Ectodermal cell (in vitro differentiated cells): Measurements from ENCODE around the gene CBX1.
"Not testable (repeated sequence)": the region's sequence is repeated elsewhere in the genome, so short reads cannot be mapped to it uniquely, and the experiment has no call there.

Experiments used
- H3K27ac ChIP-seq: 2 replicates; pipeline ENCODE4 v1.7.0; 2013; ENCODE audit warnings: mild to moderate bottlenecking, low read depth, low read length; ENCODE audit not compliant: insufficient read depth, poor library complexity, severe bottlenecking
- H3K27me3 ChIP-seq: 2 replicates; pipeline ENCODE4 v1.7.0; 2013; ENCODE audit warnings: mild to moderate bottlenecking, low read length; ENCODE audit not compliant: insufficient read depth, control insufficient read depth, poor library complexity, severe bottlenecking
- H3K36me3 ChIP-seq: one replicate; pipeline ENCODE4 v1.7.0; 2013; ENCODE audit warnings: low read length; ENCODE audit not compliant: control insufficient read depth, insufficient read depth
- H3K4me1 ChIP-seq: one replicate; pipeline ENCODE4 v1.7.0; 2013; ENCODE audit warnings: low read length; ENCODE audit not compliant: control insufficient read depth, insufficient read depth
- H3K4me3 ChIP-seq: 2 replicates; pipeline ENCODE4 v1.7.0; 2013; ENCODE audit warnings: low read depth, low read length, control low read depth; ENCODE audit not compliant: insufficient read depth
- H3K9me3 ChIP-seq: 2 replicates; pipeline ENCODE4 v1.7.0; 2013; ENCODE audit warnings: mild to moderate bottlenecking, low read length, moderate library complexity; ENCODE audit not compliant: control insufficient read depth
- WGBS, 2 experiments: methylation state at CpG; one replicate each; pipeline ENCODE4 v1.1.7; 2013; ENCODE audit warnings: missing lambda C conversion rate in 2 of 2; 5-methylcytosine and 5-hydroxymethylcytosine counted together

CBX1 gene

GRCh38 chr17:48074322-48075081 lies 26.8 kb downstream of the CBX1 start:
- Histone ChIP-seq H3K4me3 (no peak overlapping the region), H3K27me3 (no peaks in the 10 kb centered on the region), H3K4me1 (no peaks in the 10 kb centered on the region), H3K9me3 (no peaks in the 10 kb centered on the region), H3K36me3 (peaks cover 32% of the 10 kb centered on the region), H3K27ac (peak overlapping the region; percentile 33)
- 96% methylated on average over 7 of the region's 7 CpGs for WGBS, 2 experiments

GRCh38 chr17:48073566-48074094 lies 27.6 kb downstream of the CBX1 start:
- H3K4me3 ChIP-seq, H3K27ac ChIP-seq, H3K27me3 ChIP-seq, H3K9me3 ChIP-seq, H3K4me1 ChIP-seq: not testable (repeated sequence)
- peaks cover 39% of the 10 kb centered on the region for H3K36me3 ChIP-seq
- WGBS, 2 experiments: 94 to 96% methylated on average over 5 of the region's 5 CpGs

- H3K9me3 ChIP-seq, H3K4me3 ChIP-seq, H3K27me3 ChIP-seq, H3K27ac ChIP-seq, H3K4me1 ChIP-seq: not testable (repeated sequence)
- 92 to 94% methylated on average over 9 of the region's 9 CpGs for WGBS, 2 experiments
- peaks cover 39% of the 10 kb centered on the region for H3K36me3 ChIP-seq
Measured at GRCh38 chr17:48072811-48073210, 28.5 kb downstream of the CBX1 start.

- H3K4me3 ChIP-seq: no peak overlapping the region
- no peaks in the 10 kb centered on the region for H3K9me3 ChIP-seq
- WGBS, 2 experiments: 91 to 93% methylated on average over 2 of the region's 2 CpGs
- H3K36me3 ChIP-seq: peaks cover 39% of the 10 kb centered on the region
- H3K27ac ChIP-seq: no peak overlapping the region
- H3K4me1 ChIP-seq: no peaks in the 10 kb centered on the region
- H3K27me3 ChIP-seq: no peaks in the 10 kb centered on the region
Measured at GRCh38 chr17:48071654-48072053, 29.6 kb downstream of the CBX1 start.

- Histone ChIP-seq H3K4me1 (no peaks in the 10 kb centered on the region), H3K9me3 (no peaks in the 10 kb centered on the region), H3K27me3 (no peaks in the 10 kb centered on the region), H3K27ac (no peak overlapping the region), H3K4me3 (no peak overlapping the region), H3K36me3 (peaks cover 40% of the 10 kb centered on the region)
- WGBS, 2 experiments: 90 to 94% methylated on average over 2 of the region's 2 CpGs
Measured at GRCh38 chr17:48070195-48070594, 31.1 kb downstream of the CBX1 start.

GRCh38 chr17:48068491-48068961 lies 32.8 kb downstream of the CBX1 start:
- Histone ChIP-seq H3K9me3 (no peaks in the 10 kb centered on the region), H3K27me3 (no peaks in the 10 kb centered on the region), H3K36me3 (peaks cover 38% of the 10 kb centered on the region), H3K27ac (no peak overlapping the region), H3K4me1 (no peaks in the 10 kb centered on the region), H3K4me3 (no peak overlapping the region)
- 82 to 88% methylated on average over 3 of the region's 3 CpGs for WGBS, 2 experiments

- not testable (repeated sequence) for H3K4me3 ChIP-seq, H3K4me1 ChIP-seq, H3K27me3 ChIP-seq, H3K9me3 ChIP-seq, H3K27ac ChIP-seq
- H3K36me3 ChIP-seq: peaks cover 38% of the 10 kb centered on the region
- WGBS, 2 experiments: 88 to 94% methylated on average over 2 of the region's 2 CpGs
Measured at GRCh38 chr17:48067808-48068207, 33.5 kb downstream of the CBX1 start.

- H3K4me3 ChIP-seq: no peak overlapping the region
- H3K9me3 ChIP-seq: no peaks in the 10 kb centered on the region
- H3K36me3 ChIP-seq: peaks cover 38% of the 10 kb centered on the region
- no peaks in the 10 kb centered on the region for H3K27me3 ChIP-seq
- H3K4me1 ChIP-seq: no peaks in the 10 kb centered on the region
- no peak overlapping the region for H3K27ac ChIP-seq
- WGBS, 2 experiments: 95 to 98% methylated on average over 3 of the region's 3 CpGs
Measured at GRCh38 chr17:48067245-48067644, 34.0 kb downstream of the CBX1 start.

GRCh38 chr17:48066656-48067055 lies 34.6 kb downstream of the CBX1 start:
- no peaks in the 10 kb centered on the region for H3K27me3 ChIP-seq
- no peaks in the 10 kb centered on the region for H3K4me1 ChIP-seq
- WGBS, 2 experiments: 76 to 88% methylated on average over 1 of the region's 1 CpG
- H3K27ac ChIP-seq: no peak overlapping the region
- H3K9me3 ChIP-seq: no peaks in the 10 kb centered on the region
- no peak overlapping the region for H3K4me3 ChIP-seq
- H3K36me3 ChIP-seq: peaks cover 38% of the 10 kb centered on the region

GRCh38 chr17:48066192-48066591 lies 35.1 kb downstream of the CBX1 start:
- WGBS, 2 experiments: 80 to 93% methylated on average over 1 of the region's 1 CpG
- Histone ChIP-seq H3K4me1 (no peaks in the 10 kb centered on the region), H3K27me3 (no peaks in the 10 kb centered on the region), H3K9me3 (no peaks in the 10 kb centered on the region), H3K4me3 (no peak overlapping the region), H3K36me3 (peaks cover 40% of the 10 kb centered on the region), H3K27ac (no peak overlapping the region)
